Bronchial epithelial cell (primary cell): ENCODE measurements around the gene HTRA3. TPM values are rescaled to one million over a fixed set of nuclear protein-coding genes. Genes with fewer than 3 reads are reported as not detected.

ENCODE experiments used
- DNase-seq: peaks from one replicate; pipeline ENCODE4 v3.0.0-alpha.2; 2010; ENCODE audit warnings: low read depth
- FAIRE-seq: peaks from 2 replicates; lab custom pipeline; 2011; peaks lifted over from hg19 to GRCh38; lab: Jason Lieb, UNC
- H3K27me3 ChIP-seq: 2 replicates; pipeline ENCODE4 v1.5.1; 2011; ENCODE audit warnings: low read length; ENCODE audit not compliant: control insufficient read depth, insufficient read depth
- H3K36me3 ChIP-seq: 2 replicates; pipeline ENCODE4 v1.5.1; 2011; ENCODE audit warnings: low read length; ENCODE audit not compliant: control insufficient read depth, insufficient read depth
- H3K4me3 ChIP-seq: 2 replicates; pipeline ENCODE4 v1.5.1; 2011; ENCODE audit warnings: mild to moderate bottlenecking, low read depth, low read length, control low read depth
- total RNA-seq: library from RNA; depleted of rRNA; stranded (reverse); fragments of >200 nt; gene quantifications from 2 replicates; pipeline ENCODE4 v1.2.1, GENCODE V29; 2014
- TF ChIP-seq, protein P1 (sequence below): IDR thresholded peaks from 2 replicates; pipeline ENCODE4 v1.5.1; 2011; ENCODE audit warnings: mild to moderate bottlenecking, moderate library complexity, low read length, control low read depth, inconsistent platforms; ENCODE audit not compliant: insufficient read depth, severe bottlenecking

Gene HTRA3
- total RNA-seq, 1 donor from 2014 or later = 0.26 TPM

DNA sequence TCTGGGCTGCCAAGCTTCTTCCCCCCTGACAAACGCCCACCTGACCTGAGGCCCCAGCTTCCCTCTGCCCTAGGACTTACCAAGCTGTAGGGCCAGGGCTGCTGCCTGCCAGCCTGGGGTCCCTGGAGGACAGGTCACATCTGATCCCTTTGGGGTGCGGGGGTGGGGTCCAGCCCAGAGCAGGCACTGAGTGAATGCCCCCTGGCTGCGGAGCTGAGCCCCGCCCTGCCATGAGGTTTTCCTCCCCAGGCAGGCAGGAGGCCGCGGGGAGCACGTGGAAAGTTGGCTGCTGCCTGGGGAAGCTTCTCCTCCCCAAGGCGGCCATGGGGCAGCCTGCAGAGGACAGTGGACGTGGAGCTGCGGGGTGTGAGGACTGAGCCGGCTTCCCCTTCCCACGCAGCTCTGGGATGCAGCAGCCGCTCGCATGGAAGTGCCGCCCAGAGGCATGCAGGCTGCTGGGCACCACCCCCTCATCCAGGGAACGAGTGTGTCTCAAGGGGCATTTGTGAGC, 37.0 kb downstream of the HTRA3 start:
- TF ChIP-seq, protein P1, sequence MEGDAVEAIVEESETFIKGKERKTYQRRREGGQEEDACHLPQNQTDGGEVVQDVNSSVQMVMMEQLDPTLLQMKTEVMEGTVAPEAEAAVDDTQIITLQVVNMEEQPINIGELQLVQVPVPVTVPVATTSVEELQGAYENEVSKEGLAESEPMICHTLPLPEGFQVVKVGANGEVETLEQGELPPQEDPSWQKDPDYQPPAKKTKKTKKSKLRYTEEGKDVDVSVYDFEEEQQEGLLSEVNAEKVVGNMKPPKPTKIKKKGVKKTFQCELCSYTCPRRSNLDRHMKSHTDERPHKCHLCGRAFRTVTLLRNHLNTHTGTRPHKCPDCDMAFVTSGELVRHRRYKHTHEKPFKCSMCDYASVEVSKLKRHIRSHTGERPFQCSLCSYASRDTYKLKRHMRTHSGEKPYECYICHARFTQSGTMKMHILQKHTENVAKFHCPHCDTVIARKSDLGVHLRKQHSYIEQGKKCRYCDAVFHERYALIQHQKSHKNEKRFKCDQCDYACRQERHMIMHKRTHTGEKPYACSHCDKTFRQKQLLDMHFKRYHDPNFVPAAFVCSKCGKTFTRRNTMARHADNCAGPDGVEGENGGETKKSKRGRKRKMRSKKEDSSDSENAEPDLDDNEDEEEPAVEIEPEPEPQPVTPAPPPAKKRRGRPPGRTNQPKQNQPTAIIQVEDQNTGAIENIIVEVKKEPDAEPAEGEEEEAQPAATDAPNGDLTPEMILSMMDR = no peak
- FAIRE-seq (no peak), DNase-seq (no peak)

DNA sequence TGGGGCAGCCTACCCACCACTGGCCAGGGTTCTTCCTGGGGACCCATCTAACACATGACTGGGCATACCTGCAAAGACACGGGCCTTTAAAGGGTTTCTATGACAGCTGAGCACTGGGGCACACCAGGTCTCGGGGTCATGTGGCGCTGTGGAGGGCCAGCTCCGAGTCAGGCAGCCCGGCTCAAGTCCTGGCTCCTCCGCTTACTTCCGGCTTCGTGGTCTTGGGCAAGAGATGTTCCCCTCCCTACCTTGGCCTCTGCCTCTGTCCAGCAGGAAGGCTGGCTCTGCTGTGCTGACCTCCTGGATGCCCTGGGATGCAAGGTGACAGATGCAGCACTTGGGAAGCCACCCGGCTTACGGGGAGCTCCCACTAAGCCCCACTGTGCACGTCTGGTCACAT, 37.6 kb downstream of the HTRA3 start:
- H3K27me3 ChIP-seq = no peaks in the 10 kb centered on the region
- no peak for DNase-seq
- no peak for FAIRE-seq
- TF ChIP-seq, protein P1 = no peak
- H3K36me3 ChIP-seq = no peaks in the 10 kb centered on the region
- no peak overlapping the region for H3K4me3 ChIP-seq

More for the DNA sequence above, 37.0 kb downstream of the HTRA3 start:
- Histone ChIP-seq H3K36me3 (no peaks in the 10 kb centered on the region), H3K4me3 (no peak overlapping the region), H3K27me3 (no peaks in the 10 kb centered on the region)

- DNase-seq (no peak), FAIRE-seq (no peak)
- no peak overlapping the region for H3K4me3 ChIP-seq
- no peaks in the 10 kb centered on the region for H3K36me3 ChIP-seq
- TF ChIP-seq, protein P1 = no peak
- no peaks in the 10 kb centered on the region for H3K27me3 ChIP-seq
Observed at GRCh38 chr4:8307714-8308113, 38.2 kb downstream of the HTRA3 start.

DNA sequence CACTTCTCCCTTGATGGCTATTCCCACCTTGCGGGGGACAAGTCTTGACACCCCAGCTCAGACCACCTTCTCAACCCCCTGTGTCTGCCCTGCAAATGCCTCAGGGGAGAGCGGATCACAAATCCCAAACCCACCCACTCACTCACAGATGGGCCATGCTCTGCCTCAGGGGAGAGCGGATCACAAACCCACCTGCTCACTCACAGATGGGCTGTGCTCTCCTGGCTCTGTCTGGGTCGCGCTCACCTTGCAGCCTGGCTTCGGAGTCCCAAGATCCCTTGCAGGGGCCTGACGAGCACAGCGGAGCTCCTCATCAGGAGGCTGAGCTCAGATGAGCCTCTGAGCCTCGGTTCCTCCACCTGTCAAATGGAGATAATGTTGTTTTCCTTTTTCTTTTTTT, 38.6 kb downstream of the HTRA3 start:
- Histone ChIP-seq H3K36me3 (no peaks in the 10 kb centered on the region), H3K27me3 (no peaks in the 10 kb centered on the region), H3K4me3 (no peak overlapping the region)
- TF ChIP-seq, protein P1 = no peak
- DNase-seq = no peak
- FAIRE-seq = no peak

DNA sequence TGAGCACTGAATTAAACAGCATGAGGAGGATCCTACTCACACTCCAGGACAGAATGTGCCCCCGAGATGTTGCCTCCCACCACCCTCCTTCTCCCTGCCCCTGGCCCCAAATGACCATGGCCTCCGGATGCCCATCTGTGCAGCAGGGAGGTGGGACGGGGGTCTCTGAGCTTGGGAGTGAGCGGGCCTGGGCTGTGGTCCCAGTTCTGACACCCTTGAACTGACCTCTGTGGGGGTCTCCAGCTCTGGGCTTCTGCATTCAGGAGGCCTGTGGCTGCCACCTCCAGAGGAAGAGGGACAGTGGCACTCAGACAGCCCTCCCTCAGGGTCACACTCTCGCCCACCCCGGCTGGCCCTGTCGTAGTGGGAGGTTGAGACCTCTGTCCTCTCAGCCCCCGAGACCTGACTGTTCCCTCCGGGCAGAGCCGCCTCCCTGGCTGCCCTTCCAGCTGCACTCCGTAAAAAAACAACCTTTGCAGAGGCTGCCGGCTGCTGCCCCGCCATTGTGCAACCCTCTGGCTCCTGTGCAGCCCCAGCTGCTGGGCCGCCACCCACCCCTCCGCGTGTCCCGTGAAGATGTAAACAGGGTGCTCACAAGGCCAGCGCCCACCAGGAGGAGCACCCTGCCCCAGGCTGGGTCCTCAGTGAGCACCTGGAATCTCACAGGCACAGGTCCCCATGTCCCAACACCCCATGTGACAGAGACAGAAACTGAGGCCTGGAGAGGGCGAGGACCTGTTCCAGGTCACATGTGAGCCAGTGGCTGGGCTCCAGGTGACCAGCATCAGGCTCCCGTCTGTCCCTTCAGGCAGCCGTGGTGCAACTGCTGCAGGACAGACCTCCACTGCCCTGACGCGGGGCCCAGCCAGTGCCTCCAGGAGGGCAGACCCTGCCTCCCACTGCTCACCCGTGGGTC, 39.6 kb downstream of the HTRA3 start:
- H3K27me3 ChIP-seq = no peaks in the 10 kb centered on the region
- DNase-seq (no peak), FAIRE-seq (no peak)
- TF ChIP-seq, protein P1 = no peak
- no peaks in the 10 kb centered on the region for H3K36me3 ChIP-seq
- no peak overlapping the region for H3K4me3 ChIP-seq

DNA sequence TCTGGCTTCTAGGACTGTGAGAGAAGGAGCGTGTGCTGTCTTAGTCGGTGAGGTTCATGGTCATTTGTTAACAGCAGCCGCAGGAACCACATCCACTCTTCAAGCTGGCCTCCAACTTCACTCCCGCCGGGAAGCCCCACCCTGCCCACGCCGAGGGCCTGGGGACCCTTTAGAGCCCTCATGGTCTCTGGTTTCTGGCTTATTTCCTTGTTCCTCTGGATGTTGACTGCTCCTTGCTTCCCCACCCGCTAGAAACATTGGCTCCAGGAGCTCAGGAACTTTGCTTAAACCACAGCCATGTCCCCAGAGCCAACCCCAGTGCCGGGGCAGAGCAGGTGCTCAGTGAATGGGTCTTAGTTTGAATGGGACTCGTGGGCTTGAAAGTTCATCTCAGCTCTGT, 40.8 kb downstream of the HTRA3 start:
- no peak for FAIRE-seq
- H3K27me3 ChIP-seq = no peaks in the 10 kb centered on the region
- DNase-seq = no peak

More for the DNA sequence above, 40.8 kb downstream of the HTRA3 start:
- no peaks in the 10 kb centered on the region for H3K36me3 ChIP-seq
- H3K4me3 ChIP-seq = no peak overlapping the region
- TF ChIP-seq, protein P1 = no peak
